ENCODE measurements around the gene GMNN.
A peak's percentile ranks its signal among the peaks of the same experiment; 100 is the strongest.
"Not testable (repeated sequence)": the region's sequence is repeated elsewhere in the genome, so short reads cannot be mapped to it uniquely, and the experiment has no call there.

GMNN gene

GRCh38 chr6:24763578-24763977, 11.2 kb upstream of the GMNN start:
- no peak for DNase-seq

GRCh38 chr6:24764833-24765828, 9.6 kb upstream of the GMNN start:
- DNase-seq, result not testable (repeated sequence)

GRCh38 chr6:24765968-24766367, 8.8 kb upstream of the GMNN start:
- not testable (repeated sequence) for DNase-seq

- peak in 1 of 2 experiments; percentile 1 for DNase-seq
Observed at GRCh38 chr6:24766680-24767462, 7.9 kb upstream of the GMNN start.

GRCh38 chr6:24768361-24768760, 6.4 kb upstream of the GMNN start:
- DNase-seq, result no peak

GRCh38 chr6:24775520-24776058, 852 bp downstream of the GMNN start:
- no peak for DNase-seq

GRCh38 chr6:24777227-24777626, 2.5 kb downstream of the GMNN start:
- no peak for DNase-seq

GRCh38 chr6:24778121-24778520, 3.4 kb downstream of the GMNN start:
- DNase-seq, result no peak

GRCh38 chr6:24778878-24779277, 4.1 kb downstream of the GMNN start:
- no peak for DNase-seq

GRCh38 chr6:24779416-24780016, 4.8 kb downstream of the GMNN start:
- DNase-seq, result no peak

- DNase-seq, result no peak
Observed at GRCh38 chr6:24780206-24780605, 5.5 kb downstream of the GMNN start.

- DNase-seq, result no peak
Observed at GRCh38 chr6:24788031-24788665, 13.4 kb downstream of the GMNN start.

GRCh38 chr6:24795106-24795505, 20.4 kb downstream of the GMNN start:
- no peak for DNase-seq

- no peak for DNase-seq
Observed at GRCh38 chr6:24796616-24797290, 22.0 kb downstream of the GMNN start.

GRCh38 chr6:24797596-24798216, 23.0 kb downstream of the GMNN start:
- no peak for DNase-seq

- DNase-seq, result no peak
Observed at GRCh38 chr6:24798740-24799540, 24.2 kb downstream of the GMNN start, which contains the start of gene ARMH2. Gene ARMH2 (minus strand): TSS chr6:24798917. CDS start chr6:24798857, 60 bp downstream.

GRCh38 chr6:24799541-24799915, 24.8 kb downstream of the GMNN start:
- DNase-seq, result no peak

GRCh38 chr6:24802271-24803059, 27.7 kb downstream of the GMNN start:
- no peak for DNase-seq

- DNase-seq, result no peak
Observed at GRCh38 chr6:24807584-24807983, 32.8 kb downstream of the GMNN start.

- no peak for DNase-seq
Observed at GRCh38 chr6:24809728-24810127, 35.0 kb downstream of the GMNN start.
